K562 (cell line): ENCODE results near the gene CALHM1. TPM values are rescaled to one million over a fixed set of nuclear protein-coding genes. Genes with fewer than 3 reads are reported as not detected.

ENCODE experiments used
- POU5F1 ChIP-seq: fragments of 150-350 bp; IDR thresholded peaks from 2 replicates; pipeline ENCODE4 v1.6.1; 2014; ENCODE audit warnings: borderline replicate concordance, low read length, low read depth, mild to moderate bottlenecking; ENCODE audit not compliant: partially characterized antibody
- PPARD ChIP-seq: fragments of 250-450 bp; sonication (Bioruptor Pico); IDR thresholded peaks from 2 replicates; pipeline ENCODE4 v1.8.0; 2022; ENCODE audit warnings: inconsistent platforms, mild to moderate bottlenecking, moderate library complexity
- ZNF212 ChIP-seq: fragments of 450-650 bp; formaldehyde crosslinking; IDR thresholded peaks from 2 replicates; pipeline ENCODE4 v1.4.0; 2020; ENCODE audit warnings: mild to moderate bottlenecking
- ZNF263 ChIP-seq: sonication (generic); formaldehyde crosslinking; IDR thresholded peaks from 2 replicates; pipeline ENCODE4 v1.8.0; 2022; ENCODE audit warnings: mild to moderate bottlenecking, missing genetic modification reagents, borderline replicate concordance
- polyA plus RNA-seq, 8 experiments: library from polyadenylated mRNA; depleted of rRNA in 4 of 8; stranded (reverse) in 5 of 8; unstranded in 3 of 8; fragments of >200 nt; fragmentation: Nextera tagmentation in 2 of 8; fragmentation: Illumina TruSeq in 1 of 8; extraction: Ambion mirVana in 2 of 8; extraction: Trizol in 1 of 8; gene quantifications; 2 replicates each; pipeline versions ENCODE4 v1.2.1 to v1.2.3, GENCODE V29; 2011 to 2014; ENCODE audit warnings: inconsistent platforms in 1 of 8, missing spikeins in 1 of 8
- total RNA-seq, 7 experiments: library from RNA; depleted of rRNA in 6 of 7; stranded (reverse); fragments of >200 nt in 6 of 7; fragmentation: Illumina TruSeq in 2 of 7; extraction: Trizol in 2 of 7; gene quantifications; 2 replicates each; pipeline versions ENCODE4 v1.2.1 to v1.2.3, GENCODE V29; 2011 to 2021; ENCODE audit warnings: low replicate concordance in 1 of 7
- TF ChIP-seq, protein P1 (sequence below): fragments of 450-650 bp; IDR thresholded peaks from 2 replicates; pipeline ENCODE4 v1.6.1; 2018; ENCODE audit not compliant: partially characterized antibody

The CALHM1 gene
- total and polyA plus RNA-seq, 9 of the 15 experiments (the other 6 are each of a cell fraction or from before 2014, with no cell fraction given): 0.03 TPM; not detected in 8

- TF ChIP-seq, protein P1, sequence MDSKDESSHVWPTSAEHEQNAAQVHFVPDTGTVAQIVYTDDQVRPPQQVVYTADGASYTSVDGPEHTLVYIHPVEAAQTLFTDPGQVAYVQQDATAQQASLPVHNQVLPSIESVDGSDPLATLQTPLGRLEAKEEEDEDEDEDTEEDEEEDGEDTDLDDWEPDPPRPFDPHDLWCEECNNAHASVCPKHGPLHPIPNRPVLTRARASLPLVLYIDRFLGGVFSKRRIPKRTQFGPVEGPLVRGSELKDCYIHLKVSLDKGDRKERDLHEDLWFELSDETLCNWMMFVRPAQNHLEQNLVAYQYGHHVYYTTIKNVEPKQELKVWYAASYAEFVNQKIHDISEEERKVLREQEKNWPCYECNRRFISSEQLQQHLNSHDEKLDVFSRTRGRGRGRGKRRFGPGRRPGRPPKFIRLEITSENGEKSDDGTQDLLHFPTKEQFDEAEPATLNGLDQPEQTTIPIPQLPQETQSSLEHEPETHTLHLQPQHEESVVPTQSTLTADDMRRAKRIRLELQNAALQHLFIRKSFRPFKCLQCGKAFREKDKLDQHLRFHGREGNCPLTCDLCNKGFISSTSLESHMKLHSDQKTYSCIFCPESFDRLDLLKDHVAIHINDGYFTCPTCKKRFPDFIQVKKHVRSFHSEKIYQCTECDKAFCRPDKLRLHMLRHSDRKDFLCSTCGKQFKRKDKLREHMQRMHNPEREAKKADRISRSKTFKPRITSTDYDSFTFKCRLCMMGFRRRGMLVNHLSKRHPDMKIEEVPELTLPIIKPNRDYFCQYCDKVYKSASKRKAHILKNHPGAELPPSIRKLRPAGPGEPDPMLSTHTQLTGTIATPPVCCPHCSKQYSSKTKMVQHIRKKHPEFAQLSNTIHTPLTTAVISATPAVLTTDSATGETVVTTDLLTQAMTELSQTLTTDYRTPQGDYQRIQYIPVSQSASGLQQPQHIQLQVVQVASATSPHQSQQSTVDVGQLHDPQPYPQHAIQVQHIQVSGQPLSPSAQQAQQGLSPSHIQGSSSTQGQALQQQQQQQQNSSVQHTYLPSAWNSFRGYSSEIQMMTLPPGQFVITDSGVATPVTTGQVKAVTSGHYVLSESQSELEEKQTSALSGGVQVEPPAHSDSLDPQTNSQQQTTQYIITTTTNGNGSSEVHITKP: no peak
- TF ChIP-seq PPARD (no peak), POU5F1 (no peak), ZNF212 (CRISPR knock-in tag) (no peak), ZNF263 (no peak)
These were observed 40.4 kb upstream of the CALHM1 start (continued) for GRCh38 chr10:103498936-103499638.
